ENCODE results near the gene ILF2.

The ILF2 gene

GRCh38 chr1:153667439-153667838 lies 3.4 kb downstream of the ILF2 start:
- TF ChIP-seq, protein P1, sequence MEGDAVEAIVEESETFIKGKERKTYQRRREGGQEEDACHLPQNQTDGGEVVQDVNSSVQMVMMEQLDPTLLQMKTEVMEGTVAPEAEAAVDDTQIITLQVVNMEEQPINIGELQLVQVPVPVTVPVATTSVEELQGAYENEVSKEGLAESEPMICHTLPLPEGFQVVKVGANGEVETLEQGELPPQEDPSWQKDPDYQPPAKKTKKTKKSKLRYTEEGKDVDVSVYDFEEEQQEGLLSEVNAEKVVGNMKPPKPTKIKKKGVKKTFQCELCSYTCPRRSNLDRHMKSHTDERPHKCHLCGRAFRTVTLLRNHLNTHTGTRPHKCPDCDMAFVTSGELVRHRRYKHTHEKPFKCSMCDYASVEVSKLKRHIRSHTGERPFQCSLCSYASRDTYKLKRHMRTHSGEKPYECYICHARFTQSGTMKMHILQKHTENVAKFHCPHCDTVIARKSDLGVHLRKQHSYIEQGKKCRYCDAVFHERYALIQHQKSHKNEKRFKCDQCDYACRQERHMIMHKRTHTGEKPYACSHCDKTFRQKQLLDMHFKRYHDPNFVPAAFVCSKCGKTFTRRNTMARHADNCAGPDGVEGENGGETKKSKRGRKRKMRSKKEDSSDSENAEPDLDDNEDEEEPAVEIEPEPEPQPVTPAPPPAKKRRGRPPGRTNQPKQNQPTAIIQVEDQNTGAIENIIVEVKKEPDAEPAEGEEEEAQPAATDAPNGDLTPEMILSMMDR (IDR thresholded peaks at IDR 0.05) = no peak
- TF ChIP-seq ZFX (IDR thresholded peaks at IDR 0.05; ENCODE audit: borderline replicate concordance) = no peak

DNA sequence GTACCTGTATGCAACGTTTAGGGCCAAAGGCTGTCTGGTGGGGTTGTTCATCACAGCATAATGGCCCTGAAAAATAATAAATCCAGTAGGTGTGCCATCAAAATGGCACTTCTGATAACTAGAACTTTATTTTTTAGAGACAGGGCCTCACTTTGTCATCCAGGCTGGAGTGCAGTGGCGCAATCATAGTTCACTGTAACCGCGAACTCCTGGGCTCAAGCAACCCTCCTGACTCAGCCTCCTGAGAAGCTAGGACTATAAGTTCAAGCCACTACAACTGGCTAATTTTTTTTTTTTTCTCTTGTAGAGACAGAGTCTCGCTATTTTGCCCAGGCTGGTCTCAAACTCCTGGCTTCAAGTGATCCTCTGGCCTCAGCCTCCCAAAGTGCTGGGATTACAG lies 7.6 kb downstream of the ILF2 start:
- TF ChIP-seq, protein P1 (IDR thresholded peaks at IDR 0.05) = no peak
- TF ChIP-seq ZFX (IDR thresholded peaks at IDR 0.05; ENCODE audit: borderline replicate concordance) = no peak

More at GRCh38 chr1:153667439-153667838, 3.4 kb downstream of the ILF2 start:
- no peak overlapping the region for H3K27ac ChIP-seq

DNA sequence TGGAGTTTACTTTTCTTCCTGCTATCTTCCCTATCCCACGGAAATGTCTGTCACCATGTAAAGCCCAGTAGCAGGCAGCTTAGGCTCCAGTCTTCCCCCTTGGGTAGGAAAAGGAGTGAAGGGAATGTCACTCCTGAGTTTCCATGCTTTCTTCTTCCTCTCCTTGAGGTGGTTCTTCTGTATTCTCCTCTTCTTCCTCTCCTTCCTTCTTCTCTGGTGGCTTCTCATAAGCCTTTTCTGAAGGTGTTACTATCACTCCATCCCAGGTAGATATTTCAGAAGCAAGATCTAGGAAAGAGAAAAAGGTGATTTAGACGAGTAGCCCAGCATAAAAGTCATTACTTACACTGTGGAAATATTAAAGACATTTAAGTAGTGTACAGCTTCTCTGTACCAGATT lies 8.5 kb downstream of the ILF2 start:
- peak overlapping the region; percentile 89 for H3K27ac ChIP-seq
- TF ChIP-seq, protein P1 (IDR thresholded peaks at IDR 0.05) = no peak
- no peak for TF ChIP-seq ZFX (IDR thresholded peaks at IDR 0.05; ENCODE audit: borderline replicate concordance)

More for the DNA sequence above, 7.6 kb downstream of the ILF2 start:
- peak overlapping the region; percentile 89; the same call in 1 of the 2 replicates for H3K27ac ChIP-seq

DNA sequence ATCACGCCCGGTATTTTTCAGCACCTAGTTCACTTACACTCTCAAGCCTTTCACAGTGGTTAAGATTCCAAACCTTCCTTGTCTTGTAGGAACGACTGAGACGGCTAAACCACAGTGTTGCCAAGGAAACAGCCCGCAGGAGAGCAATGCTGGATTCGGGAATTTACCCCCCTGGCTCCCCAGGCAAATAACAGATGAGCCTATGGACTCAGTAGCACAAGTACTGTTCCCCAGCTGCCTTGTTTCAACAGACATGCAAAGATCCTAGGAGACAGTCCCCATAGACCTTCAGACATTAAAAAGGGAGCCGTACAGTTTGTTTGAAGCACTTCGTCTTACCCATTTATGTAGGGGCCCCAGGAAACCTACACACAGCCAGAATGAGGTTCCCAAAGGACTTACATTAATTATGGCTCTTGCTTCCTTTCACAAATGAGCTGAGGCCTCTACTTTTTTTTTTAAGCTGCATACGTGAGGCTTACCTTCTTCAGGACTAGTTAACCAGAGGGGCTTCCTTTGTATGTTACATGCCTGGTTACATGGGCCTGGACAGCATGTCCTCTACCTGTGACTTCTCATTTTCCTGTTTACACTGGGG lies 9.6 kb downstream of the ILF2 start:
- peak overlapping the region; percentile 89 for H3K27ac ChIP-seq
- TF ChIP-seq, protein P1 (IDR thresholded peaks at IDR 0.05) = no peak
- no peak for TF ChIP-seq ZFX (IDR thresholded peaks at IDR 0.05; ENCODE audit: borderline replicate concordance)

DNA sequence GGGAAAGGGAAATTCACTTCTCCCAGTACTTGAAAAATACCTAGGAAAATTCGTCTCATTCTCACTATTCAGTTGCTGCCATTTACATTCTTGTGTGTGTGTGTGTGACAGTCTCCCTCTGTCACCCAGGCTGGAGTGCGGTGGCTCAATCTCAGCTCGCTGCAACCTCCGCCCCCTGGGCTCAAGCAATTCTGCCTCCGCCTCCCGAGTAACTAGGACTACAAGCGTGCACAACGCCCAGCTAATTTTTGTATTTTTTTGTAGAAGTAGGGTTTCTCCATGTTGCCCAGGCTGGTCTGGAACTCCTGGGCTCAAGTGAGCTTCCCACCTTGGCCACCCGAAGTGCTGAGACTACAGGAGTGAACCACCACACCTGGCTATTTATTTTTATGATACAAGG lies 11.1 kb downstream of the ILF2 start:
- TF ChIP-seq ZFX (IDR thresholded peaks at IDR 0.05; ENCODE audit: borderline replicate concordance) = no peak
- TF ChIP-seq, protein P1 (IDR thresholded peaks at IDR 0.05) = no peak
- H3K27ac ChIP-seq = peak overlapping the region; percentile 89

DNA sequence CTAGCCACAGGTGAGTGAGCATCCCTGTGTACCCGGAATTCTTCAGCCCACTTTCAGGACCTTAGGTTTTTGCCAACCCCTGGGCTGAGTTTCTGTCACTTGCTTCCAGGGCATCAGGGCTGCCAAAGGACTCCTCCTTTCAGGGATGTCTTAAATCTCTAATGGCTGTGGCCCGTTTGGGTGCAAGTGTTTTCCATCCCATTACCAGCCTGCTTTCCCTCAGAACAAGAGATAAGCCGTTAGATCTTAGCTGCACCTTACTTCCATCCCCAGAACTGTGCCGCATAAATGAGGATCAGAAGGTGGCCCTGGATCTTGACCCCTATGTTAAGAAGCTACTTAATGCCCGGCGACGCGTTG lies 11.6 kb downstream of the ILF2 start:
- peak overlapping the region; percentile 89 for H3K27ac ChIP-seq
- TF ChIP-seq ZFX (IDR thresholded peaks at IDR 0.05; ENCODE audit: borderline replicate concordance) = no peak
- TF ChIP-seq, protein P1 (IDR thresholded peaks at IDR 0.05) = no peak

DNA sequence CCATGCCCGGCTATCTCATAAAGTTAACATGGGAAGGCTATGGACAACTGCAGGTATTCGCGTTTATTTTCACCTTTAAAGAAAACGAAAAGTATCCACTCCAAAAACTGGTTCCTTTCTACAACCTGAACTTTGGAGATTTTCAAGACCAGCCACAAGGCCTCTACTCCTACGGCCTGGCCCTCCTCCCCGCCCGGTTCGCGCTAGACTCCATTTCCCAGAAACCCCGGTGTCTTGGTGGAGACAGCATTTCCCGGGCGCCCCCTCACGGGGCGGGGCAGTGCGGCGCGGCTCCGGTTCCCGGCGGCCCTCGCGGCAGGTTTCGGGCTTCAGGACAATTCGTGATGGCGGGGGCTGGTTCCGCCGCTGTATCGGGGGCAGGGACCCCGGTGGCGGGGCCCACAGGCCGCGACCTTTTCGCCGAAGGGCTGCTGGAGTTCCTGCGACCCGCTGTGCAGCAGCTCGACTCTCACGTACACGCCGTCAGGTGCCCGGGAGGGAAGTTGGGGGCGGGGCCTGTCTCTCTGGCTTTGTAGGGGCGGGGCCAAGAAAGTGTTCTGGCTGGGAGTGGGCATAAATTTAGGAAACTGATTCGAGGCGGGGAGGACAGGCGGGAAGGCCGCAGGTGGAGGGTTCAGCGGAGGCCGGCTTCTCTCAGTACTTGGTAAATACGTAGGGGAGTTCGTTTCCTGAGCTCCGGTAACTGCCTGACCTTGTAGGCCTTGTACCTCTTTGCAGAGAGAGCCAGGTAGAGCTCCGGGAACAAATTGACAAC lies 12.2 kb downstream of the ILF2 start, which contains the start of gene SNAPIN:
Gene SNAPIN (plus strand): TSS at position 304 of the 775 bp plus-strand sequence. CDS start 41 bp downstream, at position 345.
- H3K27ac ChIP-seq = peak within 1 kb of the TSS; percentile 89
- TF ChIP-seq, protein P1 (IDR thresholded peaks at IDR 0.05) = peak; percentile 19; the same call in 1 of the 2 replicates
- no peak for TF ChIP-seq ZFX (IDR thresholded peaks at IDR 0.05; ENCODE audit: borderline replicate concordance)
